Anterior cingulate cortex (tissue), 58 donors: ENCODE data around the gene EIPR1.
A peak's percentile ranks its signal among the peaks of the same experiment; 100 is the strongest.
"Not testable (repeated sequence)": the region's sequence is repeated elsewhere in the genome, so short reads cannot be mapped to it uniquely, and the experiment has no call there.

Experiments used
- DNase-seq, 58 donors: peaks; one replicate each; lab custom pipeline; 2025; lab: John Stamatoyannopoulos, UW

The EIPR1 gene

GRCh38 chr2:3365219-3365618 is 12.4 kb downstream of the EIPR1 start:
- no peak for DNase-seq

- no peak for DNase-seq
Observed at GRCh38 chr2:3361518-3362389, 15.9 kb downstream of the EIPR1 start.

- no peak for DNase-seq
Observed at GRCh38 chr2:3357926-3358325, 19.7 kb downstream of the EIPR1 start.

- not testable (repeated sequence) for DNase-seq
Observed at GRCh38 chr2:3357446-3357845, 20.2 kb downstream of the EIPR1 start.

GRCh38 chr2:3356799-3357198 is 20.8 kb downstream of the EIPR1 start:
- DNase-seq = no peak

GRCh38 chr2:3355951-3356569 is 21.6 kb downstream of the EIPR1 start:
- DNase-seq = no peak

GRCh38 chr2:3354986-3355385 is 22.6 kb downstream of the EIPR1 start:
- no peak for DNase-seq

- DNase-seq = peak in 57 of 58 donors; percentile 17 to 95 (median 61)
Observed at GRCh38 chr2:3349211-3349693, 28.4 kb downstream of the EIPR1 start.

- DNase-seq = peak in 24 of 58 donors; percentile 20 to 78 (median 48)
Observed at GRCh38 chr2:3348767-3349166, 28.9 kb downstream of the EIPR1 start.

GRCh38 chr2:3345621-3346020 is 32.0 kb downstream of the EIPR1 start:
- no peak for DNase-seq

GRCh38 chr2:3344897-3345296 is 32.7 kb downstream of the EIPR1 start:
- peak in 11 of 58 donors; percentile 3 to 51 (median 17) for DNase-seq

- DNase-seq = no peak
Observed at GRCh38 chr2:3343012-3343411, 34.6 kb downstream of the EIPR1 start.

GRCh38 chr2:3342324-3342723 is 35.3 kb downstream of the EIPR1 start:
- no peak for DNase-seq

GRCh38 chr2:3341336-3341735 is 36.3 kb downstream of the EIPR1 start:
- DNase-seq = no peak

GRCh38 chr2:3340144-3340543 is 37.5 kb downstream of the EIPR1 start:
- no peak for DNase-seq

GRCh38 chr2:3338340-3338739 is 39.3 kb downstream of the EIPR1 start:
- DNase-seq = no peak

GRCh38 chr2:3336844-3337243 is 40.8 kb downstream of the EIPR1 start:
- no peak for DNase-seq

GRCh38 chr2:3334392-3335345 is 42.9 kb downstream of the EIPR1 start:
- DNase-seq = no peak

GRCh38 chr2:3332133-3332532 is 45.5 kb downstream of the EIPR1 start:
- no peak for DNase-seq

- no peak for DNase-seq
Observed at GRCh38 chr2:3329491-3329890, 48.1 kb downstream of the EIPR1 start.

- no peak for DNase-seq
Observed at GRCh38 chr2:3326871-3327270, 50.7 kb downstream of the EIPR1 start.
